ENCODE results near the gene SEPTIN10.

DNA sequence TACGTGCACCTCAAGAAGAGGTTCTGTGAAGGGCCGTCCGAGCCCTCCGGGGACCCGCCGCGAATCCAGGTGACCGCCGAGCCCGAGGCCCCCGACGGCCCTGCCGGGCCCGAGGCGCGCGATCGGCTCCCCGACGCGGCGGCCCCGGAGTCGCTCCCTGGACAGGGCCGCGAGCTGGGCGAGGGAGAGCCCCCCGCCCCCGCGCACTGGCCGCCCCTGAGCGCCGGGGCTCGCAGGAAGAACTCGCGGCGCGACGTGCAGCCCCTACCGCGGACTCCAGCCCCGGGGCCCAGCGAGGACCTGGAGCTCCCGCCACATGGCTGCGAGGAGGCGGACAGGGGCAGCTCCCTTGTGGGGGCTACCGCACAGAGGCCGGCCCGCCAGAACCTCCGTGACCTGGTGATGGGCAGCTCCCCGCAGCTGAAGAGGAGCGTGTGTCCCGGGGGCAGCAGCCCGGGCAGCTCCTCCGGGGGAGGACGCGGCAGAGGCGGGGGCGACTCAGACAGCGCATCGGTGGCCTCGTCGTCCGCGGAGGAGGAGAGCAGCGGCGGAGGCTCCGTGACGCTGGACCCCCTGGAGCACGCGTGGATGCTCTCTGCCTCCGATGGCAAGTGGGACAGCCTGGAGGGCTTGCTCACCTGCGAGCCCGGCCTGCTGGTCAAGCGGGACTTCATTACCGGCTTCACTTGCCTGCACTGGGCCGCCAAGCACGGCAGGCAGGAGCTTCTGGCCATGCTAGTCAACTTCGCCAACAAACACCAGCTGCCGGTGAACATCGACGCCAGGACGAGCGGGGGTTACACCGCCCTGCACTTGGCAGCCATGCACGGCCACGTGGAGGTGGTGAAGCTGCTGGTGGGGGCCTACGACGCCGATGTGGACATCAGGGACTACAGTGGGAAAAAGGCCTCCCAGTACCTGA lies 1.2 kb upstream of the SEPTIN10 start:
- TF ChIP-seq, protein P1, sequence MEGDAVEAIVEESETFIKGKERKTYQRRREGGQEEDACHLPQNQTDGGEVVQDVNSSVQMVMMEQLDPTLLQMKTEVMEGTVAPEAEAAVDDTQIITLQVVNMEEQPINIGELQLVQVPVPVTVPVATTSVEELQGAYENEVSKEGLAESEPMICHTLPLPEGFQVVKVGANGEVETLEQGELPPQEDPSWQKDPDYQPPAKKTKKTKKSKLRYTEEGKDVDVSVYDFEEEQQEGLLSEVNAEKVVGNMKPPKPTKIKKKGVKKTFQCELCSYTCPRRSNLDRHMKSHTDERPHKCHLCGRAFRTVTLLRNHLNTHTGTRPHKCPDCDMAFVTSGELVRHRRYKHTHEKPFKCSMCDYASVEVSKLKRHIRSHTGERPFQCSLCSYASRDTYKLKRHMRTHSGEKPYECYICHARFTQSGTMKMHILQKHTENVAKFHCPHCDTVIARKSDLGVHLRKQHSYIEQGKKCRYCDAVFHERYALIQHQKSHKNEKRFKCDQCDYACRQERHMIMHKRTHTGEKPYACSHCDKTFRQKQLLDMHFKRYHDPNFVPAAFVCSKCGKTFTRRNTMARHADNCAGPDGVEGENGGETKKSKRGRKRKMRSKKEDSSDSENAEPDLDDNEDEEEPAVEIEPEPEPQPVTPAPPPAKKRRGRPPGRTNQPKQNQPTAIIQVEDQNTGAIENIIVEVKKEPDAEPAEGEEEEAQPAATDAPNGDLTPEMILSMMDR (IDR thresholded peaks at IDR 0.05), result no peak
- no peak for TF ChIP-seq POLR2A (IDR thresholded peaks at IDR 0.05)

Measured in body of pancreas (tissue), 4 donors.